GM23338 (cell line): Measurements from ENCODE around the gene B3GALT4. TPM values are rescaled to one million over a fixed set of nuclear protein-coding genes. Genes with fewer than 3 reads are reported as not detected.

Source experiments
- ATAC-seq: fragments of 200-7000 bp; cut with Tn5 transposase; 3 replicates; pipeline ENCODE4 v1.9.1; 2020
- DNase-seq: peaks from one replicate; pipeline ENCODE4 v3.0.0-alpha.2; 2015; ENCODE audit warnings: low spot score
- H2AFZ ChIP-seq: fragments of 200-600 bp; sonication (generic); 2 replicates; pipeline ENCODE4 v1.8.0; 2016; ENCODE audit warnings: antibody characterized with exemption, mild to moderate bottlenecking, moderate library complexity
- H3F3A ChIP-seq: fragments of 200-600 bp; sonication (generic); replicated peaks from 2 replicates; pipeline ENCODE4 v1.8.0; 2017; ENCODE audit warnings: antibody characterized with exemption, mixed run types, low read depth
- H3K27ac ChIP-seq: fragments of 200-600 bp; sonication (generic); 2 replicates; pipeline ENCODE4 v1.6.1; 2016; ENCODE audit warnings: low read depth
- H3K27me3 ChIP-seq: fragments of 200-600 bp; sonication (generic); 2 replicates; pipeline ENCODE4 v1.8.0; 2016; ENCODE audit warnings: mild to moderate bottlenecking, mixed run types, moderate library complexity; ENCODE audit not compliant: insufficient read depth
- H3K36me3 ChIP-seq: fragments of 200-600 bp; sonication (generic); 2 replicates; pipeline ENCODE4 v1.8.0; 2016; ENCODE audit warnings: mild to moderate bottlenecking; ENCODE audit not compliant: insufficient read depth
- H3K4me1 ChIP-seq: fragments of 200-600 bp; sonication (generic); 2 replicates; pipeline ENCODE4 v1.8.0; 2016; ENCODE audit warnings: mild to moderate bottlenecking, moderate library complexity; ENCODE audit not compliant: insufficient read depth
- H3K4me2 ChIP-seq: fragments of 200-600 bp; sonication (generic); 2 replicates; pipeline ENCODE4 v1.7.1; 2017; ENCODE audit warnings: mixed run types
- H3K4me3 ChIP-seq: fragments of 200-600 bp; sonication (generic); 2 replicates; pipeline ENCODE4 v1.6.1; 2016; ENCODE audit warnings: mixed run types
- H3K79me2 ChIP-seq: fragments of 200-600 bp; sonication (generic); replicated peaks from 2 replicates; pipeline ENCODE4 v1.8.0; 2017; ENCODE audit warnings: mild to moderate bottlenecking; ENCODE audit not compliant: insufficient read depth
- H3K9me2 ChIP-seq: fragments of 200-600 bp; sonication (generic); 2 replicates; pipeline ENCODE4 v1.8.0; 2017; ENCODE audit not compliant: insufficient read depth
- H4K20me1 ChIP-seq: fragments of 200-600 bp; sonication (generic); replicated peaks from 2 replicates; pipeline ENCODE4 v1.8.0; 2017; ENCODE audit warnings: mild to moderate bottlenecking; ENCODE audit not compliant: insufficient read depth
- H3K27ac Mint-ChIP-seq: 2 replicates; pipeline ENCODE4 v1.8.0; 2020; ENCODE audit warnings: inconsistent platforms, mild to moderate bottlenecking, moderate library complexity, mixed read lengths
- H3K27me3 Mint-ChIP-seq: 3 replicates; pipeline ENCODE4 v1.8.0; 2022; ENCODE audit warnings: low read depth, mild to moderate bottlenecking, moderate library complexity, mixed read lengths, inconsistent platforms; ENCODE audit not compliant: insufficient read depth, poor library complexity
- H3K36me3 Mint-ChIP-seq: 3 replicates; pipeline ENCODE4 v1.8.0; 2021; ENCODE audit warnings: low read depth, mild to moderate bottlenecking, inconsistent platforms, moderate library complexity, mixed read lengths
- H3K4me1 Mint-ChIP-seq: 3 replicates; pipeline ENCODE4 v1.8.0; 2020; ENCODE audit warnings: mild to moderate bottlenecking, inconsistent platforms, mixed read lengths
- H3K4me3 Mint-ChIP-seq: 3 replicates; pipeline ENCODE4 v1.8.0; 2021; ENCODE audit warnings: moderate library complexity, mild to moderate bottlenecking, inconsistent platforms, mixed read lengths
- H3K9me3 Mint-ChIP-seq: 3 replicates; pipeline ENCODE4 v1.8.0; 2020; ENCODE audit warnings: moderate library complexity, mild to moderate bottlenecking, inconsistent platforms, mixed read lengths
- CREB1 ChIP-seq: fragments of 250-450 bp; sonication (Bioruptor Pico); IDR thresholded peaks from 2 replicates; pipeline ENCODE4 v1.5.0; 2020; ENCODE audit warnings: low read depth, mild to moderate bottlenecking, moderate library complexity
- EZH2 ChIP-seq: fragments of 200-600 bp; sonication (generic); IDR thresholded peaks from one replicate; pipeline ENCODE4 v1.8.0; 2017; ENCODE audit warnings: antibody characterized with exemption, mild to moderate bottlenecking, low read depth; ENCODE audit not compliant: unreplicated experiment
- EZH2phosphoT487 ChIP-seq: fragments of 200-600 bp; sonication (generic); IDR thresholded peaks from one replicate; pipeline ENCODE4 v1.8.1; 2018; ENCODE audit warnings: antibody characterized with exemption; ENCODE audit not compliant: unreplicated experiment
- JUNB ChIP-seq: IDR thresholded peaks from one replicate; pipeline ENCODE4 v1.6.1; 2016; ENCODE audit warnings: antibody characterized with exemption; ENCODE audit not compliant: unreplicated experiment
- NANOG ChIP-seq: IDR thresholded peaks from 2 replicates; pipeline ENCODE4 v1.6.1; 2016; ENCODE audit warnings: antibody characterized with exemption, borderline replicate concordance
- POLR2AphosphoS5 ChIP-seq: IDR thresholded peaks from 2 replicates; pipeline ENCODE4 v1.6.1; 2016; ENCODE audit warnings: antibody characterized with exemption, low read depth
- STAT1 ChIP-seq: IDR thresholded peaks from one replicate; pipeline ENCODE4 v1.6.1; 2016; ENCODE audit warnings: antibody characterized with exemption; ENCODE audit not compliant: unreplicated experiment
- ZNF114 ChIP-seq: fragments of 250-450 bp; sonication (Bioruptor Pico); IDR thresholded peaks from 2 replicates; pipeline ENCODE4 v1.5.0; 2020; ENCODE audit warnings: mild to moderate bottlenecking, moderate library complexity
- ZNF331 ChIP-seq: fragments of 250-450 bp; sonication (Bioruptor Pico); IDR thresholded peaks from 2 replicates; pipeline ENCODE4 v1.5.0; 2020; ENCODE audit warnings: low read depth, mild to moderate bottlenecking, moderate library complexity
- polyA plus RNA-seq: library from polyadenylated mRNA; unstranded; fragments of >200 nt; fragmentation: Nextera tagmentation; extraction: Ambion mirVana; gene quantifications from 2 replicates; pipeline ENCODE4 v1.2.1, GENCODE V29; 2016
- total RNA-seq: library from RNA; depleted of rRNA; stranded (reverse); fragments of >200 nt; shearing (Covaris generic); gene quantifications from 2 replicates; pipeline ENCODE4 v1.2.3, GENCODE V29; 2014
- TF ChIP-seq, protein P1 (sequence below): IDR thresholded peaks from 2 replicates; pipeline ENCODE4 v1.6.1; 2016; ENCODE audit warnings: antibody characterized with exemption
- TF ChIP-seq, protein P2 (sequence below): fragments of 250-450 bp; sonication (Bioruptor Pico); IDR thresholded peaks from 2 replicates; pipeline ENCODE4 v1.5.0; 2020; ENCODE audit warnings: mild to moderate bottlenecking, moderate library complexity
- TF ChIP-seq, protein P3 (sequence below), 2 experiments: fragments of 200-600 bp in 1 of 2; sonication (generic) in 1 of 2; conservative IDR thresholded peaks; 2 replicates each; pipeline versions ENCODE4 v1.5.1 to v1.6.1; 2016 to 2017; ENCODE audit warnings: antibody characterized with exemption in 2 of 2, low read depth in 2 of 2, mild to moderate bottlenecking in 2 of 2, moderate library complexity in 1 of 2
- TF ChIP-seq, protein P4 (sequence below): IDR thresholded peaks from one replicate; pipeline ENCODE4 v1.6.1; 2018; ENCODE audit warnings: antibody characterized with exemption; ENCODE audit not compliant: unreplicated experiment

B3GALT4 gene
- total and polyA plus RNA-seq, 2 experiments from 2014 or later: 1.3 to 2.3 TPM

DNA sequence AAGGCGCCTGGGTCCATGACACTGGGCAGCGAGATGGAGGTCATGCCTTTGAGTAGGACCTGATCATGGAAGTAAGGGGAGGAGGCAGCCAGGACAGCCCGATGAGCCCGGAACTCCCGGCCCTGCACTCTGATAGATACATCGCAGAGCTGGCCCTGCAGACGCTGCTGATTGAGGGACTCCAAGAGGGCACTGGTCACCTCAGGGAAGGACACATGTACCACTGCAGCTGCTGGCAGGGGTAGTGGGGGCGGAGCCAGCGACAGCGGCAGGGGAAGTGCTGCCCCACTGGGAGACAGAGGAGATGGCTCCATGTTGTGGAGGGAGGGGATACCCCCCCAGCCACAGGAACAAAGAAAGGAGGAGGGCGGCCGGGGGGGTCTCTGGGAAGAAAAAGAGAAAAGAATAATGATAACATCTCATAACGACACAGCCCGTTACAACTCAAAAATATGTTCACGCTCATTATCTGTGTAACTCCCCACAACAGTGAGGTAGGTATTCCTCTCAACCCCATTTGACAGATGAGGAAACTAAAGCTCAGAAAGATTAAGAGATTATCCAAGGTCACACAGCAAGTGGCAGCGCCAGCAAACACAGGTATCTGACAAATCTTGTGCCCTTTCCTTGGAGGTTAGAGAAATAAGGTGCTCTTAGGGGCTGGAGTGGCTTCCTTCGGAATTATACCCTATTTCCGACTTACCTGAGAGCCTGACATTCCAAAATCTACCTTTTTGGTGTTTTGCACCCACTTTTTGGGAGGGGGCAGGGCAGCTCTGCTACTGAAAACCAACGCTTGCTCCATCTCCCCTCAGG, 39.9 kb downstream of the B3GALT4 start:
- Histone ChIP-seq H3K27me3 (no peaks in the 10 kb centered on the region), H3K27ac (no peak overlapping the region), H3K4me3 (peak overlapping the region; percentile 50), H3K4me1 (peaks cover 44% of the 10 kb centered on the region), H3F3A (peaks cover 28% of the 10 kb centered on the region), H3K36me3 (peaks cover 14% of the 10 kb centered on the region), H3K4me2 (peak overlapping the region; percentile 75), H3K79me2 (peaks cover 31% of the 10 kb centered on the region), H3K9me2 (no peaks in the 10 kb centered on the region), H4K20me1 (peaks cover 11% of the 10 kb centered on the region), H2AFZ (no peak overlapping the region)
- DNase-seq (no peak), ATAC-seq (no peak)
- peaks cover 25% of the 10 kb centered on the region for H3K27me3 Mint-ChIP-seq
- H3K9me3 Mint-ChIP-seq: no peaks in the 10 kb centered on the region; the same call in 1 of the 3 replicates
- H3K27ac Mint-ChIP-seq: peak overlapping the region; percentile 31; the same call in 1 of the 2 replicates
- TF ChIP-seq JUNB (no peak), ZNF114 (CRISPR knock-in tag) (no peak), POLR2AphosphoS5 (no peak), STAT1 (no peak), ZNF331 (CRISPR knock-in tag) (no peak), EZH2 (no peak), CREB1 (CRISPR knock-in tag) (no peak), EZH2phosphoT487 (no peak), NANOG (no peak)
- TF ChIP-seq, protein P1, sequence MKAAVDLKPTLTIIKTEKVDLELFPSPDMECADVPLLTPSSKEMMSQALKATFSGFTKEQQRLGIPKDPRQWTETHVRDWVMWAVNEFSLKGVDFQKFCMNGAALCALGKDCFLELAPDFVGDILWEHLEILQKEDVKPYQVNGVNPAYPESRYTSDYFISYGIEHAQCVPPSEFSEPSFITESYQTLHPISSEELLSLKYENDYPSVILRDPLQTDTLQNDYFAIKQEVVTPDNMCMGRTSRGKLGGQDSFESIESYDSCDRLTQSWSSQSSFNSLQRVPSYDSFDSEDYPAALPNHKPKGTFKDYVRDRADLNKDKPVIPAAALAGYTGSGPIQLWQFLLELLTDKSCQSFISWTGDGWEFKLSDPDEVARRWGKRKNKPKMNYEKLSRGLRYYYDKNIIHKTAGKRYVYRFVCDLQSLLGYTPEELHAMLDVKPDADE: no peak
- TF ChIP-seq, protein P2, sequence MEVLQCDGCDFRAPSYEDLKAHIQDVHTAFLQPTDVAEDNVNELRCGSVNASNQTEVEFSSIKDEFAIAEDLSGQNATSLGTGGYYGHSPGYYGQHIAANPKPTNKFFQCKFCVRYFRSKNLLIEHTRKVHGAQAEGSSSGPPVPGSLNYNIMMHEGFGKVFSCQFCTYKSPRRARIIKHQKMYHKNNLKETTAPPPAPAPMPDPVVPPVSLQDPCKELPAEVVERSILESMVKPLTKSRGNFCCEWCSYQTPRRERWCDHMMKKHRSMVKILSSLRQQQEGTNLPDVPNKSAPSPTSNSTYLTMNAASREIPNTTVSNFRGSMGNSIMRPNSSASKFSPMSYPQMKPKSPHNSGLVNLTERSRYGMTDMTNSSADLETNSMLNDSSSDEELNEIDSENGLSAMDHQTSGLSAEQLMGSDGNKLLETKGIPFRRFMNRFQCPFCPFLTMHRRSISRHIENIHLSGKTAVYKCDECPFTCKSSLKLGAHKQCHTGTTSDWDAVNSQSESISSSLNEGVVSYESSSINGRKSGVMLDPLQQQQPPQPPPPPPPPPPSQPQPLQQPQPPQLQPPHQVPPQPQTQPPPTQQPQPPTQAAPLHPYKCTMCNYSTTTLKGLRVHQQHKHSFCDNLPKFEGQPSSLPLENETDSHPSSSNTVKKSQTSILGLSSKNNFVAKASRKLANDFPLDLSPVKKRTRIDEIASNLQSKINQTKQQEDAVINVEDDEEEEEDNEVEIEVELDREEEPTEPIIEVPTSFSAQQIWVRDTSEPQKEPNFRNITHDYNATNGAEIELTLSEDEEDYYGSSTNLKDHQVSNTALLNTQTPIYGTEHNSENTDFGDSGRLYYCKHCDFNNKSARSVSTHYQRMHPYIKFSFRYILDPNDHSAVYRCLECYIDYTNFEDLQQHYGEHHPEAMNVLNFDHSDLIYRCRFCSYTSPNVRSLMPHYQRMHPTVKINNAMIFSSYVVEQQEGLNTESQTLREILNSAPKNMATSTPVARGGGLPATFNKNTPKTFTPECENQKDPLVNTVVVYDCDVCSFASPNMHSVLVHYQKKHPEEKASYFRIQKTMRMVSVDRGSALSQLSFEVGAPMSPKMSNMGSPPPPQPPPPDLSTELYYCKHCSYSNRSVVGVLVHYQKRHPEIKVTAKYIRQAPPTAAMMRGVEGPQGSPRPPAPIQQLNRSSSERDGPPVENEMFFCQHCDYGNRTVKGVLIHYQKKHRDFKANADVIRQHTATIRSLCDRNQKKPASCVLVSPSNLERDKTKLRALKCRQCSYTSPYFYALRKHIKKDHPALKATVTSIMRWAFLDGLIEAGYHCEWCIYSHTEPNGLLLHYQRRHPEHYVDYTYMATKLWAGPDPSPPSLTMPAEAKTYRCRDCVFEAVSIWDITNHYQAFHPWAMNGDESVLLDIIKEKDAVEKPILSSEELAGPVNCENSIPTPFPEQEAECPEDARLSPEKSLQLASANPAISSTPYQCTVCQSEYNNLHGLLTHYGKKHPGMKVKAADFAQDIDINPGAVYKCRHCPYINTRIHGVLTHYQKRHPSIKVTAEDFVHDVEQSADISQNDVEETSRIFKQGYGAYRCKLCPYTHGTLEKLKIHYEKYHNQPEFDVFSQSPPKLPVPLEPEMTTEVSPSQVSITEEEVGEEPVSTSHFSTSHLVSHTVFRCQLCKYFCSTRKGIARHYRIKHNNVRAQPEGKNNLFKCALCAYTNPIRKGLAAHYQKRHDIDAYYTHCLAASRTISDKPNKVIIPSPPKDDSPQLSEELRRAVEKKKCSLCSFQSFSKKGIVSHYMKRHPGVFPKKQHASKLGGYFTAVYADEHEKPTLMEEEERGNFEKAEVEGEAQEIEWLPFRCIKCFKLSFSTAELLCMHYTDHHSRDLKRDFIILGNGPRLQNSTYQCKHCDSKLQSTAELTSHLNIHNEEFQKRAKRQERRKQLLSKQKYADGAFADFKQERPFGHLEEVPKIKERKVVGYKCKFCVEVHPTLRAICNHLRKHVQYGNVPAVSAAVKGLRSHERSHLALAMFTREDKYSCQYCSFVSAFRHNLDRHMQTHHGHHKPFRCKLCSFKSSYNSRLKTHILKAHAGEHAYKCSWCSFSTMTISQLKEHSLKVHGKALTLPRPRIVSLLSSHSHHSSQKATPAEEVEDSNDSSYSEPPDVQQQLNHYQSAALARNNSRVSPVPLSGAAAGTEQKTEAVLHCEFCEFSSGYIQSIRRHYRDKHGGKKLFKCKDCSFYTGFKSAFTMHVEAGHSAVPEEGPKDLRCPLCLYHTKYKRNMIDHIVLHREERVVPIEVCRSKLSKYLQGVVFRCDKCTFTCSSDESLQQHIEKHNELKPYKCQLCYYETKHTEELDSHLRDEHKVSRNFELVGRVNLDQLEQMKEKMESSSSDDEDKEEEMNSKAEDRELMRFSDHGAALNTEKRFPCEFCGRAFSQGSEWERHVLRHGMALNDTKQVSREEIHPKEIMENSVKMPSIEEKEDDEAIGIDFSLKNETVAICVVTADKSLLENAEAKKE (CRISPR knock-in tag): no peak
- TF ChIP-seq, protein P3, sequence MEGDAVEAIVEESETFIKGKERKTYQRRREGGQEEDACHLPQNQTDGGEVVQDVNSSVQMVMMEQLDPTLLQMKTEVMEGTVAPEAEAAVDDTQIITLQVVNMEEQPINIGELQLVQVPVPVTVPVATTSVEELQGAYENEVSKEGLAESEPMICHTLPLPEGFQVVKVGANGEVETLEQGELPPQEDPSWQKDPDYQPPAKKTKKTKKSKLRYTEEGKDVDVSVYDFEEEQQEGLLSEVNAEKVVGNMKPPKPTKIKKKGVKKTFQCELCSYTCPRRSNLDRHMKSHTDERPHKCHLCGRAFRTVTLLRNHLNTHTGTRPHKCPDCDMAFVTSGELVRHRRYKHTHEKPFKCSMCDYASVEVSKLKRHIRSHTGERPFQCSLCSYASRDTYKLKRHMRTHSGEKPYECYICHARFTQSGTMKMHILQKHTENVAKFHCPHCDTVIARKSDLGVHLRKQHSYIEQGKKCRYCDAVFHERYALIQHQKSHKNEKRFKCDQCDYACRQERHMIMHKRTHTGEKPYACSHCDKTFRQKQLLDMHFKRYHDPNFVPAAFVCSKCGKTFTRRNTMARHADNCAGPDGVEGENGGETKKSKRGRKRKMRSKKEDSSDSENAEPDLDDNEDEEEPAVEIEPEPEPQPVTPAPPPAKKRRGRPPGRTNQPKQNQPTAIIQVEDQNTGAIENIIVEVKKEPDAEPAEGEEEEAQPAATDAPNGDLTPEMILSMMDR (conservative IDR thresholded peaks at IDR 0.05; ENCODE audit: low read depth in 2 of 2): no peak
- TF ChIP-seq, protein P4, sequence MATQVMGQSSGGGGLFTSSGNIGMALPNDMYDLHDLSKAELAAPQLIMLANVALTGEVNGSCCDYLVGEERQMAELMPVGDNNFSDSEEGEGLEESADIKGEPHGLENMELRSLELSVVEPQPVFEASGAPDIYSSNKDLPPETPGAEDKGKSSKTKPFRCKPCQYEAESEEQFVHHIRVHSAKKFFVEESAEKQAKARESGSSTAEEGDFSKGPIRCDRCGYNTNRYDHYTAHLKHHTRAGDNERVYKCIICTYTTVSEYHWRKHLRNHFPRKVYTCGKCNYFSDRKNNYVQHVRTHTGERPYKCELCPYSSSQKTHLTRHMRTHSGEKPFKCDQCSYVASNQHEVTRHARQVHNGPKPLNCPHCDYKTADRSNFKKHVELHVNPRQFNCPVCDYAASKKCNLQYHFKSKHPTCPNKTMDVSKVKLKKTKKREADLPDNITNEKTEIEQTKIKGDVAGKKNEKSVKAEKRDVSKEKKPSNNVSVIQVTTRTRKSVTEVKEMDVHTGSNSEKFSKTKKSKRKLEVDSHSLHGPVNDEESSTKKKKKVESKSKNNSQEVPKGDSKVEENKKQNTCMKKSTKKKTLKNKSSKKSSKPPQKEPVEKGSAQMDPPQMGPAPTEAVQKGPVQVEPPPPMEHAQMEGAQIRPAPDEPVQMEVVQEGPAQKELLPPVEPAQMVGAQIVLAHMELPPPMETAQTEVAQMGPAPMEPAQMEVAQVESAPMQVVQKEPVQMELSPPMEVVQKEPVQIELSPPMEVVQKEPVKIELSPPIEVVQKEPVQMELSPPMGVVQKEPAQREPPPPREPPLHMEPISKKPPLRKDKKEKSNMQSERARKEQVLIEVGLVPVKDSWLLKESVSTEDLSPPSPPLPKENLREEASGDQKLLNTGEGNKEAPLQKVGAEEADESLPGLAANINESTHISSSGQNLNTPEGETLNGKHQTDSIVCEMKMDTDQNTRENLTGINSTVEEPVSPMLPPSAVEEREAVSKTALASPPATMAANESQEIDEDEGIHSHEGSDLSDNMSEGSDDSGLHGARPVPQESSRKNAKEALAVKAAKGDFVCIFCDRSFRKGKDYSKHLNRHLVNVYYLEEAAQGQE: no peak
- H3K36me3 Mint-ChIP-seq: peaks cover 39% of the 10 kb centered on the region
- H3K4me3 Mint-ChIP-seq: peak overlapping the region; percentile 93
- peaks cover 66% of the 10 kb centered on the region for H3K4me1 Mint-ChIP-seq
